HG03039 (cell line): Measurements from ENCODE around the gene BRD4.
"Not testable (repeated sequence)": the region's sequence is repeated elsewhere in the genome, so short reads cannot be mapped to it uniquely, and the experiment has no call there.

Source experiments
- ATAC-seq: cut with Tn5 transposase; IDR thresholded peaks from one replicate; pipeline ENCODE4 v1.9.1; 2021; ENCODE audit warnings: mild to moderate bottlenecking, moderate library complexity; ENCODE audit not compliant: unreplicated experiment

The BRD4 gene

GRCh38 chr19:15363048-15363447 lies 30.7 kb upstream of the BRD4 start:
- ATAC-seq: not testable (repeated sequence)

- ATAC-seq: not testable (repeated sequence)
These were observed 27.7 kb upstream of the BRD4 start for GRCh38 chr19:15360015-15360414.

- ATAC-seq: no peak
These were observed 26.6 kb upstream of the BRD4 start for GRCh38 chr19:15358918-15359317.

GRCh38 chr19:15357906-15358305 lies 25.6 kb upstream of the BRD4 start:
- no peak for ATAC-seq

GRCh38 chr19:15354566-15355296 lies 22.4 kb upstream of the BRD4 start:
- no peak for ATAC-seq

GRCh38 chr19:15353908-15354307 lies 21.6 kb upstream of the BRD4 start:
- ATAC-seq: no peak

GRCh38 chr19:15352535-15352934 lies 20.2 kb upstream of the BRD4 start:
- ATAC-seq: not testable (repeated sequence)

GRCh38 chr19:15341328-15341727 lies 9.0 kb upstream of the BRD4 start:
- ATAC-seq: not testable (repeated sequence)

- no peak for ATAC-seq
These were observed 7.7 kb upstream of the BRD4 start for GRCh38 chr19:15340086-15340485.

GRCh38 chr19:15337202-15337601 lies 4.9 kb upstream of the BRD4 start:
- ATAC-seq: no peak

GRCh38 chr19:15335992-15336391 lies 3.7 kb upstream of the BRD4 start:
- ATAC-seq: not testable (repeated sequence)

- ATAC-seq: peak; percentile 29
These were observed 674 bp downstream of the BRD4 start for GRCh38 chr19:15331419-15332310.

GRCh38 chr19:15330801-15331418 lies 1.4 kb downstream of the BRD4 start:
- ATAC-seq: no peak

GRCh38 chr19:15328312-15328711 lies 4.0 kb downstream of the BRD4 start:
- no peak for ATAC-seq

GRCh38 chr19:15324791-15325519 lies 7.4 kb downstream of the BRD4 start:
- no peak for ATAC-seq

- no peak for ATAC-seq
These were observed 8.7 kb downstream of the BRD4 start for GRCh38 chr19:15323496-15324235.

GRCh38 chr19:15321739-15322138 lies 10.6 kb downstream of the BRD4 start:
- ATAC-seq: no peak

GRCh38 chr19:15320116-15320515 lies 12.2 kb downstream of the BRD4 start:
- no peak for ATAC-seq

GRCh38 chr19:15318241-15318691 lies 14.1 kb downstream of the BRD4 start:
- ATAC-seq: no peak
